ENCODE measurements around the gene RNF32. TPM values are rescaled to one million over a fixed set of nuclear protein-coding genes. Genes with fewer than 3 reads are reported as not detected.
"Not testable (repeated sequence)": the region's sequence is repeated elsewhere in the genome, so short reads cannot be mapped to it uniquely, and the experiment has no call there.

The RNF32 gene
- total RNA-seq, 1 donor from 2014 or later = not detected

GRCh38 chr7:156666368-156667109 lies 26.0 kb downstream of the RNF32 start:
- no peak for DNase-seq
- intact Hi-C loops (cut with micrococcal nuclease) = no loop called here
- no peak for ATAC-seq

GRCh38 chr7:156667110-156667426 lies 26.5 kb downstream of the RNF32 start:
- ATAC-seq = no peak
- intact Hi-C loops (cut with micrococcal nuclease) = no loop called here
- DNase-seq = no peak

GRCh38 chr7:156668130-156668741 lies 27.7 kb downstream of the RNF32 start:
- ATAC-seq = no peak
- intact Hi-C loops (cut with micrococcal nuclease) = no loop called here
- no peak for DNase-seq

- no peak for ATAC-seq
- no peak for DNase-seq
- intact Hi-C loops (cut with micrococcal nuclease) = no loop called here
These were observed 28.7 kb downstream of the RNF32 start for GRCh38 chr7:156669035-156669828.

- DNase-seq (no peak), ATAC-seq (no peak)
- intact Hi-C loops (cut with micrococcal nuclease) = no loop called here
These were observed 32.9 kb downstream of the RNF32 start for GRCh38 chr7:156673454-156673853.

GRCh38 chr7:156673902-156674301 lies 33.3 kb downstream of the RNF32 start:
- DNase-seq (no peak), ATAC-seq (no peak)
- intact Hi-C loops (cut with micrococcal nuclease) = no loop called here

- ATAC-seq (no peak), DNase-seq (no peak)
- intact Hi-C loops (cut with micrococcal nuclease) = no loop called here
These were observed 35.1 kb downstream of the RNF32 start for GRCh38 chr7:156675721-156676120.

GRCh38 chr7:156676263-156676662 lies 35.7 kb downstream of the RNF32 start:
- ATAC-seq (no peak), DNase-seq (no peak)
- intact Hi-C loops (cut with micrococcal nuclease) = no loop called here

GRCh38 chr7:156677374-156678054 lies 36.9 kb downstream of the RNF32 start:
- no peak for ATAC-seq
- intact Hi-C loops (cut with micrococcal nuclease) = no loop called here
- no peak for DNase-seq

GRCh38 chr7:156680281-156680680 lies 39.7 kb downstream of the RNF32 start:
- intact Hi-C loops (cut with micrococcal nuclease) = no loop called here
- no peak for ATAC-seq
- DNase-seq = no peak

- intact Hi-C loops (cut with micrococcal nuclease) = no loop called here
- DNase-seq (no peak), ATAC-seq (no peak)
These were observed 42.4 kb downstream of the RNF32 start for GRCh38 chr7:156682928-156683327.

GRCh38 chr7:156684251-156684650 lies 43.7 kb downstream of the RNF32 start:
- no peak for ATAC-seq
- no peak for DNase-seq
- intact Hi-C loops (cut with micrococcal nuclease) = no loop called here

- ATAC-seq (no peak), DNase-seq (no peak)
- intact Hi-C loops (cut with micrococcal nuclease) = no loop called here
These were observed 44.1 kb downstream of the RNF32 start for GRCh38 chr7:156684661-156685060.

GRCh38 chr7:156691764-156692163 lies 51.2 kb downstream of the RNF32 start:
- no peak for ATAC-seq
- no peak for DNase-seq
- intact Hi-C loops (cut with micrococcal nuclease) = no loop called here

- DNase-seq (no peak), ATAC-seq (no peak)
- intact Hi-C loops (cut with micrococcal nuclease) = no loop called here
These were observed 52.3 kb downstream of the RNF32 start for GRCh38 chr7:156692849-156693248.

- ATAC-seq (no peak), DNase-seq (no peak)
- intact Hi-C loops (cut with micrococcal nuclease) = no loop called here
These were observed 53.1 kb downstream of the RNF32 start for GRCh38 chr7:156693627-156694026.

GRCh38 chr7:156697283-156697682 lies 56.7 kb downstream of the RNF32 start:
- ATAC-seq; DNase-seq; intact Hi-C loops (cut with micrococcal nuclease): not testable (repeated sequence)

GRCh38 chr7:156698512-156698911 lies 57.9 kb downstream of the RNF32 start:
- not testable (repeated sequence) for ATAC-seq

GRCh38 chr7:156701787-156702186 lies 61.2 kb downstream of the RNF32 start:
- DNase-seq; intact Hi-C loops (cut with micrococcal nuclease); ATAC-seq: not testable (repeated sequence)

More at GRCh38 chr7:156698512-156698911, 57.9 kb downstream of the RNF32 start:
- DNase-seq; intact Hi-C loops (cut with micrococcal nuclease): not testable (repeated sequence)

GRCh38 chr7:156702399-156702798 lies 61.8 kb downstream of the RNF32 start:
- DNase-seq = no peak
- intact Hi-C loops (cut with micrococcal nuclease) = no loop called here
- no peak for ATAC-seq

Data from left ventricle myocardium superior (tissue), 1 donor.